Activated B cell treated with CpG ODN at 0.5 μM for 24 hours (primary cell): Measurements from ENCODE around the gene NFKBIL1. TPM values are rescaled to one million over a fixed set of nuclear protein-coding genes. Genes with fewer than 3 reads are reported as not detected.

Experiments used
- ATAC-seq: fragments of 200-7000 bp; cut with Tn5 transposase; one replicate; pipeline ENCODE4 v1.10.0; 2021; ENCODE audit warnings: low read depth, mild to moderate bottlenecking, moderate library complexity
- CTCF ChIA-PET: fragments of 350-600 bp; sonication (Branson Sonifier 250); formaldehyde crosslinking; loops from one replicate; lab custom pipeline; 2021; ENCODE audit warnings: antibody characterized with exemption; lab: Charles Lee
- POLR2A ChIA-PET: fragments of 350-600 bp; sonication (Branson Sonifier 250); formaldehyde crosslinking; loops from one replicate; lab custom pipeline; 2021; ENCODE audit warnings: antibody characterized with exemption; lab: Charles Lee
- DNase-seq: peaks from one replicate; pipeline ENCODE4 v3.0.0; 2022
- H3K27ac Mint-ChIP-seq: one replicate; pipeline ENCODE4 v1.8.0; 2020; ENCODE audit warnings: mixed read lengths
- H3K27me3 Mint-ChIP-seq: one replicate; pipeline ENCODE4 v1.8.0; 2021; ENCODE audit warnings: mixed read lengths
- H3K36me3 Mint-ChIP-seq: one replicate; pipeline ENCODE4 v1.8.0; 2021; ENCODE audit warnings: low read depth, mixed read lengths
- H3K4me1 Mint-ChIP-seq: one replicate; pipeline ENCODE4 v1.8.0; 2021; ENCODE audit warnings: mixed read lengths
- H3K4me3 Mint-ChIP-seq: one replicate; pipeline ENCODE4 v1.8.0; 2020; ENCODE audit warnings: mild to moderate bottlenecking, mixed read lengths
- H3K9me3 Mint-ChIP-seq: one replicate; pipeline ENCODE4 v1.8.0; 2020; ENCODE audit warnings: mixed read lengths
- intact Hi-C: fragments of 100-400 bp; cut with micrococcal nuclease; formaldehyde crosslinking; loops from one replicate; pipeline ENCODE4 v1.15.1; 2024
- total RNA-seq: library from RNA; stranded (reverse); gene quantifications from 2 replicates; pipeline ENCODE4 v1.2.3, GENCODE V29; 2022
- TF ChIP-seq, protein P1 (sequence below): fragments of 200-600 bp; IDR thresholded peaks from one replicate; pipeline ENCODE4 v1.8.0; 2022; ENCODE audit warnings: antibody characterized with exemption, mild to moderate bottlenecking

Gene NFKBIL1
- total RNA-seq, 1 donor from 2014 or later, result 16.7 TPM

GRCh38 chr6:31574106-31575061 is 27.0 kb downstream of the NFKBIL1 start:
- POLR2A ChIA-PET, result interaction anchor here (0.6 to 26.0 kb wide), 21 partner anchors 2 to 1924 kb away, joined by 3 to 1155 read pairs (median 6); partner anchors contain the start of genes ABHD16A, BAG6, C6orf47 and CLIC1
- H3K4me3 Mint-ChIP-seq, result peak overlapping the region; percentile 98
- intact Hi-C loops, result loop anchor here (2.0 kb wide), 1 partner anchor 78 kb away; the partner anchor contains the start of gene BAG6
- DNase-seq, result no peak
- peaks cover 55% of the 10 kb centered on the region for H3K36me3 Mint-ChIP-seq
- ATAC-seq, result peak; percentile 6
- no peaks in the 10 kb centered on the region for H3K9me3 Mint-ChIP-seq
- H3K4me1 Mint-ChIP-seq, result peaks cover 95% of the 10 kb centered on the region
- peak overlapping the region; percentile 99 for H3K27ac Mint-ChIP-seq
- CTCF ChIA-PET, result interaction anchor here (1.0 to 25.7 kb wide), 5 partner anchors 10 to 22 kb away, joined by 3 to 611 read pairs (median 33); partner anchors contain the start of genes ATP6V1G2, DDX39B, LST1 and LTB
- H3K27me3 Mint-ChIP-seq, result no peaks in the 10 kb centered on the region
- TF ChIP-seq, protein P1, sequence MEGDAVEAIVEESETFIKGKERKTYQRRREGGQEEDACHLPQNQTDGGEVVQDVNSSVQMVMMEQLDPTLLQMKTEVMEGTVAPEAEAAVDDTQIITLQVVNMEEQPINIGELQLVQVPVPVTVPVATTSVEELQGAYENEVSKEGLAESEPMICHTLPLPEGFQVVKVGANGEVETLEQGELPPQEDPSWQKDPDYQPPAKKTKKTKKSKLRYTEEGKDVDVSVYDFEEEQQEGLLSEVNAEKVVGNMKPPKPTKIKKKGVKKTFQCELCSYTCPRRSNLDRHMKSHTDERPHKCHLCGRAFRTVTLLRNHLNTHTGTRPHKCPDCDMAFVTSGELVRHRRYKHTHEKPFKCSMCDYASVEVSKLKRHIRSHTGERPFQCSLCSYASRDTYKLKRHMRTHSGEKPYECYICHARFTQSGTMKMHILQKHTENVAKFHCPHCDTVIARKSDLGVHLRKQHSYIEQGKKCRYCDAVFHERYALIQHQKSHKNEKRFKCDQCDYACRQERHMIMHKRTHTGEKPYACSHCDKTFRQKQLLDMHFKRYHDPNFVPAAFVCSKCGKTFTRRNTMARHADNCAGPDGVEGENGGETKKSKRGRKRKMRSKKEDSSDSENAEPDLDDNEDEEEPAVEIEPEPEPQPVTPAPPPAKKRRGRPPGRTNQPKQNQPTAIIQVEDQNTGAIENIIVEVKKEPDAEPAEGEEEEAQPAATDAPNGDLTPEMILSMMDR, result no peak

DNA sequence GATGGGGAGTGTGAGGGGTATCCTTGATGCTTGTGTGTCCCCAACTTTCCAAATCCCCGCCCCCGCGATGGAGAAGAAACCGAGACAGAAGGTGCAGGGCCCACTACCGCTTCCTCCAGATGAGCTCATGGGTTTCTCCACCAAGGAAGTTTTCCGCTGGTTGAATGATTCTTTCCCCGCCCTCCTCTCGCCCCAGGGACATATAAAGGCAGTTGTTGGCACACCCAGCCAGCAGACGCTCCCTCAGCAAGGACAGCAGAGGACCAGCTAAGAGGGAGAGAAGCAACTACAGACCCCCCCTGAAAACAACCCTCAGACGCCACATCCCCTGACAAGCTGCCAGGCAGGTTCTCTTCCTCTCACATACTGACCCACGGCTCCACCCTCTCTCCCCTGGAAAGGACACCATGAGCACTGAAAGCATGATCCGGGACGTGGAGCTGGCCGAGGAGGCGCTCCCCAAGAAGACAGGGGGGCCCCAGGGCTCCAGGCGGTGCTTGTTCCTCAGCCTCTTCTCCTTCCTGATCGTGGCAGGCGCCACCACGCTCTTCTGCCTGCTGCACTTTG is 28.0 kb downstream of the NFKBIL1 start, which contains the start of gene TNF:
Gene TNF (plus strand): TSS at position 231 of the 567 bp plus-strand sequence. CDS start 177 bp downstream, at position 408.
- TF ChIP-seq, protein P1, result no peak
- intact Hi-C loops, result loop anchor here (2.0 kb wide), 1 partner anchor 77 kb away; the partner anchor contains the start of gene BAG6
- ChIA-PET POLR2A (interaction anchor here (0.8 to 26.0 kb wide), 18 partner anchors 1 to 257 kb away, joined by 3 to 1155 read pairs (median 6); partner anchors contain the start of genes ABHD16A, BAG6, C6orf47 and CLIC1), CTCF (interaction anchor here (1.0 to 25.7 kb wide), 5 partner anchors 9 to 22 kb away, joined by 3 to 611 read pairs (median 33); partner anchors contain the start of genes ATP6V1G2, DDX39B, LST1 and LTB)
- Mint-ChIP-seq H3K27me3 (no peaks in the 10 kb centered on the region), H3K4me1 (peaks cover 95% of the 10 kb centered on the region), H3K27ac (peak within 1 kb of the TSS; percentile 99), H3K9me3 (no peaks in the 10 kb centered on the region), H3K4me3 (peak within 1 kb of the TSS; percentile 98), H3K36me3 (peaks cover 61% of the 10 kb centered on the region)
- DNase-seq (peak; percentile 66), ATAC-seq (peak; percentile 51)

- intact Hi-C loops, result loop anchor here (1.0 to 2.0 kb wide), 2 partner anchors 10 to 77 kb away; partner anchors contain the start of genes BAG6 and LST1
Observed at GRCh38 chr6:31575952-31576685, 28.7 kb downstream of the NFKBIL1 start.

More at GRCh38 chr6:31575952-31576685, 28.7 kb downstream of the NFKBIL1 start:
- TF ChIP-seq, protein P1, result no peak
- ATAC-seq (no peak), DNase-seq (no peak)
- H3K9me3 Mint-ChIP-seq, result no peaks in the 10 kb centered on the region
- ChIA-PET POLR2A (interaction anchor here (0.6 to 26.0 kb wide), 21 partner anchors 1 to 961 kb away, joined by 3 to 1155 read pairs (median 6); partner anchors contain the start of genes ABHD16A, ATP6V1G2, BAG6 and C6orf47), CTCF (interaction anchor here (1.0 to 25.7 kb wide), 5 partner anchors 8 to 23 kb away, joined by 3 to 611 read pairs (median 33); partner anchors contain the start of genes ATP6V1G2, DDX39B, LST1 and LTB)
- peak overlapping the region; percentile 98 for H3K4me3 Mint-ChIP-seq
- no peaks in the 10 kb centered on the region for H3K27me3 Mint-ChIP-seq
- H3K4me1 Mint-ChIP-seq, result peaks cover 91% of the 10 kb centered on the region
- H3K27ac Mint-ChIP-seq, result peak overlapping the region; percentile 99
- peaks cover 65% of the 10 kb centered on the region for H3K36me3 Mint-ChIP-seq
